MM.1S (cell line): ENCODE measurements around the gene CCNJL.

Source experiments
- EZH2 ChIP-seq: fragments of 300-600 bp; sonication (generic); optimal IDR thresholded peaks from 2 replicates; pipeline ENCODE3; 2017; ENCODE audit warnings: low read depth, mild to moderate bottlenecking, antibody characterized with exemption, low read length, mixed read lengths
- TF ChIP-seq, protein P1 (sequence below): fragments of 300-600 bp; sonication (generic); IDR thresholded peaks from 2 replicates; pipeline ENCODE4 v1.5.1; 2016; ENCODE audit warnings: antibody characterized with exemption, low read length, mixed read lengths

GRCh38 chr5:160324886-160325285, 12.5 kb upstream of the CCNJL start:
- TF ChIP-seq, protein P1, sequence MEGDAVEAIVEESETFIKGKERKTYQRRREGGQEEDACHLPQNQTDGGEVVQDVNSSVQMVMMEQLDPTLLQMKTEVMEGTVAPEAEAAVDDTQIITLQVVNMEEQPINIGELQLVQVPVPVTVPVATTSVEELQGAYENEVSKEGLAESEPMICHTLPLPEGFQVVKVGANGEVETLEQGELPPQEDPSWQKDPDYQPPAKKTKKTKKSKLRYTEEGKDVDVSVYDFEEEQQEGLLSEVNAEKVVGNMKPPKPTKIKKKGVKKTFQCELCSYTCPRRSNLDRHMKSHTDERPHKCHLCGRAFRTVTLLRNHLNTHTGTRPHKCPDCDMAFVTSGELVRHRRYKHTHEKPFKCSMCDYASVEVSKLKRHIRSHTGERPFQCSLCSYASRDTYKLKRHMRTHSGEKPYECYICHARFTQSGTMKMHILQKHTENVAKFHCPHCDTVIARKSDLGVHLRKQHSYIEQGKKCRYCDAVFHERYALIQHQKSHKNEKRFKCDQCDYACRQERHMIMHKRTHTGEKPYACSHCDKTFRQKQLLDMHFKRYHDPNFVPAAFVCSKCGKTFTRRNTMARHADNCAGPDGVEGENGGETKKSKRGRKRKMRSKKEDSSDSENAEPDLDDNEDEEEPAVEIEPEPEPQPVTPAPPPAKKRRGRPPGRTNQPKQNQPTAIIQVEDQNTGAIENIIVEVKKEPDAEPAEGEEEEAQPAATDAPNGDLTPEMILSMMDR, result no peak
- TF ChIP-seq EZH2, result no peak
